HG03139 (cell line): ENCODE results near the gene MBP.

Experiments used
- ATAC-seq: cut with Tn5 transposase; IDR thresholded peaks from one replicate; pipeline ENCODE4 v1.9.1; 2021; ENCODE audit not compliant: unreplicated experiment

The MBP gene

GRCh38 chr18:77054606-77055428 is 77.8 kb downstream of the MBP start:
- ATAC-seq: peak; percentile 86

- ATAC-seq: no peak
These were observed 78.3 kb downstream of the MBP start for GRCh38 chr18:77054288-77054605.

GRCh38 chr18:77053616-77054287 is 78.8 kb downstream of the MBP start:
- ATAC-seq: no peak

- peak; percentile 33 for ATAC-seq
These were observed 79.6 kb downstream of the MBP start for GRCh38 chr18:77052983-77053309.

- ATAC-seq: no peak
These were observed 80.1 kb downstream of the MBP start for GRCh38 chr18:77052297-77052982.

GRCh38 chr18:77051581-77052296 is 80.8 kb downstream of the MBP start:
- ATAC-seq: no peak

GRCh38 chr18:77049938-77050337 is 82.6 kb downstream of the MBP start:
- no peak for ATAC-seq

- no peak for ATAC-seq
These were observed 84.7 kb downstream of the MBP start for GRCh38 chr18:77047803-77048419.

GRCh38 chr18:77046994-77047393 is 85.6 kb downstream of the MBP start:
- ATAC-seq: no peak

- no peak for ATAC-seq
These were observed 86.2 kb downstream of the MBP start for GRCh38 chr18:77046409-77046808.

- ATAC-seq: no peak
These were observed 86.9 kb downstream of the MBP start for GRCh38 chr18:77045677-77046076.

GRCh38 chr18:77044866-77045664 is 87.5 kb downstream of the MBP start:
- no peak for ATAC-seq

- ATAC-seq: no peak
These were observed 88.9 kb downstream of the MBP start for GRCh38 chr18:77043541-77044280.

- ATAC-seq: no peak
These were observed 90.0 kb downstream of the MBP start for GRCh38 chr18:77042583-77042982.

- ATAC-seq: no peak
These were observed 93.1 kb downstream of the MBP start for GRCh38 chr18:77039196-77040130.

GRCh38 chr18:77038182-77038858 is 94.3 kb downstream of the MBP start:
- ATAC-seq: no peak

- ATAC-seq: no peak
These were observed 95.0 kb downstream of the MBP start for GRCh38 chr18:77037567-77037966.
